Measurements from ENCODE around the gene NRL. TPM values are rescaled to one million over a fixed set of nuclear protein-coding genes. Genes with fewer than 3 reads are reported as not detected.

NRL gene
- total RNA-seq, 1 donor from 2014 or later, result 0.96 TPM

GRCh38 chr14:24149302-24149969 lies 34.7 kb upstream of the NRL start:
- Mint-ChIP-seq H3K4me3 (peak overlapping the region; percentile 97), H3K27ac (peak overlapping the region; percentile 60), H3K4me1 (peaks cover 41% of the 10 kb centered on the region), H3K27me3 (no peaks in the 10 kb centered on the region), H3K9me3 (no peaks in the 10 kb centered on the region), H3K36me3 (ENCODE audit: low read depth) (peaks cover 59% of the 10 kb centered on the region)
- intact Hi-C loops (cut with micrococcal nuclease), result no loop called here
- no peak for DNase-seq

- Mint-ChIP-seq H3K4me3 (peak overlapping the region; percentile 97), H3K36me3 (ENCODE audit: low read depth) (peaks cover 69% of the 10 kb centered on the region), H3K4me1 (peaks cover 56% of the 10 kb centered on the region), H3K9me3 (no peaks in the 10 kb centered on the region), H3K27ac (peak overlapping the region; percentile 79), H3K27me3 (no peaks in the 10 kb centered on the region)
- peak; percentile 72 for DNase-seq
- intact Hi-C loops (cut with micrococcal nuclease), result loop anchor here (1.0 to 2.0 kb wide), 6 partner anchors 13 to 151 kb away; partner anchors contain the start of genes DCAF11, DHRS1, IPO4 and IRF9
Observed at GRCh38 chr14:24147761-24148428, 33.1 kb upstream of the NRL start.

GRCh38 chr14:24146978-24147760 lies 32.4 kb upstream of the NRL start, which contains the start of gene RNF31:
Gene RNF31 (plus strand): TSS chr14:24147498. CDS start chr14:24147699, 201 bp downstream.
- intact Hi-C loops (cut with micrococcal nuclease), result loop anchor here (1.0 to 2.0 kb wide), 7 partner anchors 11 to 152 kb away; partner anchors contain the start of genes DCAF11, DHRS1, IPO4 and IRF9
- Mint-ChIP-seq H3K27ac (peak within 1 kb of the TSS; percentile 99), H3K9me3 (no peaks in the 10 kb centered on the region), H3K4me3 (peak within 1 kb of the TSS; percentile 97), H3K36me3 (ENCODE audit: low read depth) (peaks cover 68% of the 10 kb centered on the region), H3K27me3 (no peaks in the 10 kb centered on the region), H3K4me1 (peaks cover 59% of the 10 kb centered on the region)
- DNase-seq, result peak; percentile 99

DNA sequence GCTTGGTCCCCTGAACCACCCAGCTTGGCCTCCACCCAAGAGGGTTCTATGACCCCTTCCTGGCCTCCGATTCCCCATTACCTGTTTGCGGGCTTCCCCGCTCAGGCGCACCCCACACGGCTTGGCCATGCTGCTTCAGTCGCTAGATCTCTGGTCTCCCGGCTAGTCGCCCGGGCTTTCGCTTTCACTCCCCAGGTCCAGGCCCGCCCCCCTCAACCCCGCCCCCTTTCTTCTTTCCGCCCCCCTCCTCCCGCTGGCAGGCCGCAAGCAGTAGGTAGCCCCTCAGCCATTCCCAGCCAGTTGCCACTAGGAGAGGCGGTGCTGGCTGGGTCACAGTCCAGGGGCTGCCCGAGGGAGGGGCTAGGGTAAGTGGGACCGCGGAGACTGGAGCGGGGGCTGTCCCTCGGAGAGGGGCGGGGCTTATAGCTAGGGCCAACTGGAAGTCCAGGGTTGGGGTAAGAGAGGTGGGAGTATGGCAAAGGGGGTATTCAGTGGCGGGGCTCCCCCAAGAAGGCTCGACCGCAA lies 31.8 kb upstream of the NRL start, which contains the start of gene PSME2:
PSME2 (minus strand) TSS at position 158 of the 525 bp plus-strand sequence; CDS start at position 129, 29 bp downstream.
- H3K36me3 Mint-ChIP-seq (ENCODE audit: low read depth), result peaks cover 70% of the 10 kb centered on the region
- no peaks in the 10 kb centered on the region for H3K27me3 Mint-ChIP-seq
- H3K27ac Mint-ChIP-seq, result peak within 1 kb of the TSS; percentile 99
- intact Hi-C loops (cut with micrococcal nuclease), result loop anchor here (1.0 to 2.0 kb wide), 4 partner anchors 10 to 152 kb away; partner anchors contain the start of genes DHRS1, IPO4, NOP9 and PCK2
- DNase-seq, result peak; percentile 97
- no peaks in the 10 kb centered on the region for H3K9me3 Mint-ChIP-seq
- peak within 1 kb of the TSS; percentile 97 for H3K4me3 Mint-ChIP-seq
- H3K4me1 Mint-ChIP-seq, result peaks cover 62% of the 10 kb centered on the region

DNA sequence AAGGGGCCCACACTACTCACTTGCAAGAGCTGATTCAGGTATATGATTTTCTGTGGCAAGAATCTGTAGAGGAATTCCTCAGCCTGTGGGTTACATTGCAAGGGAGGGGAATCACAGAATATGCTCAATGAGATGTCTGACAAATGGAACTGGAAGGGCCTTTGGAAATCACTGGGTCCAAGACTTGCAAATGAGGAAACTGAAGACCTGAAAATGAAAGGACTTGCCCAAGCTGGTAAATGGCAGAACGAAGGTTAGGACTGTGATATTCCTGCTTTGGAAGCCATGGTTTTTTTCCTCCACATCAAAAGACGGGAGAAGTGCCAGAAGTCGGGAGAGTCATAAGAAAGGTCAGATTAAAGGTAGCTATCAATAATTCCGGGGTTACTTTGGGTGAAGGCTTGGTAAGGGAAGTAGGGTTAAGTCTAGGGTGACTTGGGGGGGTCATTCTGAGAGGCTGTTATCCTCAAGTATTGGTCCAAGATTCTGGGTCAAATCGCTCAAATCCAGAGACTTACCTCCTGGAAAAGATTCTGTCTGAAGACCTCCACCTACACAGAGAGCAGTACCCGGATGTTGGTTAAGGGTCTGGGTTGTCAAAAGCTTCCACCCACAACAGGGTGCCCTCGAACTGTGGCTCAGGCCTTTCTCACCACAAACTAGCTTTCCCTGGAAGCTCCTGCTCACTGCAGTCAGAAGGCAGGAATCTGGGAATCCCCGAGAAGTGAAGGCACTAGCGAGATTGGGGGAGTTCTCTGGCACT lies 31.1 kb upstream of the NRL start:
- H3K4me1 Mint-ChIP-seq, result peaks cover 62% of the 10 kb centered on the region
- no peaks in the 10 kb centered on the region for H3K27me3 Mint-ChIP-seq
- no peaks in the 10 kb centered on the region for H3K9me3 Mint-ChIP-seq
- H3K27ac Mint-ChIP-seq, result peak overlapping the region; percentile 99
- peak overlapping the region; percentile 97 for H3K4me3 Mint-ChIP-seq
- peaks cover 68% of the 10 kb centered on the region for H3K36me3 Mint-ChIP-seq (ENCODE audit: low read depth)
- DNase-seq, result peak; percentile 66
- intact Hi-C loops (cut with micrococcal nuclease), result loop anchor here (1.0 to 2.0 kb wide), 4 partner anchors 10 to 153 kb away; partner anchors contain the start of genes DHRS1, IPO4, NOP9 and PCK2

- peak overlapping the region; percentile 97 for H3K4me3 Mint-ChIP-seq
Observed at GRCh38 chr14:24145219-24145618, 30.5 kb upstream of the NRL start.

GRCh38 chr14:24144451-24144850 lies 29.7 kb upstream of the NRL start:
- peaks cover 59% of the 10 kb centered on the region for H3K4me1 Mint-ChIP-seq
- intact Hi-C loops (cut with micrococcal nuclease), result no loop called here
- no peaks in the 10 kb centered on the region for H3K9me3 Mint-ChIP-seq
- peaks cover 69% of the 10 kb centered on the region for H3K36me3 Mint-ChIP-seq (ENCODE audit: low read depth)
- peak overlapping the region; percentile 73 for H3K27ac Mint-ChIP-seq
- no peaks in the 10 kb centered on the region for H3K27me3 Mint-ChIP-seq
- peak overlapping the region; percentile 97 for H3K4me3 Mint-ChIP-seq
- no peak for DNase-seq

More at GRCh38 chr14:24145219-24145618, 30.5 kb upstream of the NRL start:
- peaks cover 68% of the 10 kb centered on the region for H3K36me3 Mint-ChIP-seq (ENCODE audit: low read depth)
- H3K4me1 Mint-ChIP-seq, result peaks cover 58% of the 10 kb centered on the region
- intact Hi-C loops (cut with micrococcal nuclease), result no loop called here
- no peaks in the 10 kb centered on the region for H3K9me3 Mint-ChIP-seq
- no peaks in the 10 kb centered on the region for H3K27me3 Mint-ChIP-seq
- DNase-seq, result no peak
- H3K27ac Mint-ChIP-seq, result peak overlapping the region; percentile 99

- H3K4me1 Mint-ChIP-seq, result peaks cover 60% of the 10 kb centered on the region
- H3K27ac Mint-ChIP-seq, result peak overlapping the region; percentile 61
- H3K9me3 Mint-ChIP-seq, result no peaks in the 10 kb centered on the region
- peak overlapping the region; percentile 94 for H3K4me3 Mint-ChIP-seq
- no peak for DNase-seq
- H3K27me3 Mint-ChIP-seq, result no peaks in the 10 kb centered on the region
- H3K36me3 Mint-ChIP-seq (ENCODE audit: low read depth), result peaks cover 69% of the 10 kb centered on the region
- intact Hi-C loops (cut with micrococcal nuclease), result no loop called here
Observed at GRCh38 chr14:24143511-24143910, 28.8 kb upstream of the NRL start.

- Mint-ChIP-seq H3K4me3 (peak within 1 kb of the TSS; percentile 94), H3K9me3 (no peaks in the 10 kb centered on the region), H3K36me3 (ENCODE audit: low read depth) (peaks cover 83% of the 10 kb centered on the region), H3K4me1 (peaks cover 69% of the 10 kb centered on the region), H3K27me3 (no peaks in the 10 kb centered on the region), H3K27ac (peak within 1 kb of the TSS; percentile 94)
- peak; percentile 100 for DNase-seq
- intact Hi-C loops (cut with micrococcal nuclease), result loop anchor here (1.0 kb wide), 3 partner anchors 20 to 72 kb away; partner anchors contain the start of genes CHMP4A, DCAF11, IRF9 and NRL
Observed at GRCh38 chr14:24141097-24141880, 26.5 kb upstream of the NRL start, which contains the start of gene EMC9. Gene EMC9 (minus strand): TSS chr14:24141591. CDS start chr14:24141304, 287 bp downstream.

GRCh38 chr14:24139272-24139934 lies 24.7 kb upstream of the NRL start:
- Mint-ChIP-seq H3K9me3 (no peaks in the 10 kb centered on the region), H3K4me1 (peaks cover 60% of the 10 kb centered on the region), H3K27me3 (no peaks in the 10 kb centered on the region), H3K4me3 (peak overlapping the region; percentile 94), H3K36me3 (ENCODE audit: low read depth) (peaks cover 66% of the 10 kb centered on the region), H3K27ac (peak overlapping the region; percentile 58)
- peak; percentile 71 for DNase-seq
- intact Hi-C loops (cut with micrococcal nuclease), result no loop called here

DNA sequence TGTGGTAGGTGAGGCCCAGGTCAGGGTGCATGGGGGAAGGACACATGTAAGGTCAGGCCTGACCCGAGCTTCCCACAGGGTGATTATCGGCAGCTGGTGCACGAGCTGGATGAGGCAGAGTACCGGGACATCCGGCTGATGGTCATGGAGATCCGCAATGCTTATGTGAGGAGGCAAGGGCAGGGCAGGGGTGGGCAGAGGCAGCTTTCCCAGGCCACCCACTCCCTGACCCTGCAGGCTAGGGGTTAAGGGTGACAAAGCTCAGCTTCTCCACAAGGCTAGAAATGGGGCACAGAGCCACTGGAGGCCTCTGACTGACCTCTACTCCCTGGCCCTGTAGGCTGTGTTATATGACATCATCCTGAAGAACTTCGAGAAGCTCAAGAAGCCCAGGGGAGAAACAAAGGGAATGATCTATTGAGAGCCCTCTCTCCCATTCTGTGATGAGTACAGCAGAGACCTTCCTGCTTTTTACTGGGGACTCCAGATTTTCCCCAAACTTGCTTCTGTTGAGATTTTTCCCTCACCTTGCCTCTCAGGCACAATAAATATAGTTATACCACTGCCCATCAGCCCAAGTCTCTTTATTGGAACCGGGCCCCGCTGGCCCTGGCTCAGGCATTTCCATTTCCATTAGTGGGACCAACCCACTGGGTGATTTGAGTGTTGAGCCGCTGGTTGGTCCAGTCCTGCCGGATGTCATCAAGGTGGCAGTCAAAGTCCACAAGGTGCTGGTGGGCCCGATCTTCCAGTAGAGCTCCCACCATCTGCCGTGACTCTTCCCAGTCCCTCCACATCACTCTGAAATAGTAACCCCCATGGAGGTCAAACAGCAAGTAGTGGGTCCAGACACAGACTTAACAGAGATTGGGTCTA lies 23.9 kb upstream of the NRL start:
- Mint-ChIP-seq H3K4me3 (peak overlapping the region; percentile 94), H3K36me3 (ENCODE audit: low read depth) (peaks cover 59% of the 10 kb centered on the region), H3K27me3 (no peaks in the 10 kb centered on the region), H3K27ac (peak overlapping the region; percentile 58), H3K4me1 (peaks cover 53% of the 10 kb centered on the region), H3K9me3 (no peaks in the 10 kb centered on the region)
- DNase-seq, result no peak
- intact Hi-C loops (cut with micrococcal nuclease), result no loop called here
